ACC112 (cell line): ENCODE results near the gene CLIP2.
"Not testable (repeated sequence)": the region's sequence is repeated elsewhere in the genome, so short reads cannot be mapped to it uniquely, and the experiment has no call there.

ENCODE experiments used
- H2AFZ ChIP-seq: fragments of 200-600 bp; sonication (generic); one replicate; pipeline ENCODE4 v1.6.0; 2017; ENCODE audit warnings: antibody characterized with exemption, low read length; ENCODE audit not compliant: unreplicated experiment
- H3K27ac ChIP-seq: fragments of 200-600 bp; sonication (generic); 2 replicates; pipeline ENCODE4 v1.5.1; 2014; ENCODE audit warnings: low read depth, mild to moderate bottlenecking, antibody characterized with exemption, low read length, moderate library complexity
- H3K27me3 ChIP-seq: fragments of 200-600 bp; sonication (generic); 2 replicates; pipeline ENCODE4 v1.6.1; 2014; ENCODE audit warnings: mild to moderate bottlenecking, antibody characterized with exemption, low read length, moderate library complexity, mixed read lengths; ENCODE audit not compliant: insufficient read depth
- H3K36me3 ChIP-seq: fragments of 200-600 bp; sonication (generic); 2 replicates; pipeline ENCODE4 v1.6.1; 2016; ENCODE audit warnings: mild to moderate bottlenecking, antibody characterized with exemption, low read length, moderate library complexity, mixed read lengths; ENCODE audit not compliant: insufficient read depth
- H3K4me1 ChIP-seq: fragments of 200-600 bp; sonication (generic); one replicate; pipeline ENCODE4 v1.6.1; 2016; ENCODE audit warnings: low read length, mixed read lengths; ENCODE audit not compliant: insufficient read depth, unreplicated experiment, control insufficient read depth
- H3K4me3 ChIP-seq: fragments of 200-600 bp; sonication (generic); 2 replicates; pipeline ENCODE4 v1.5.1; 2014; ENCODE audit warnings: mild to moderate bottlenecking, low read depth, low read length
- H3K79me2 ChIP-seq: fragments of 200-600 bp; sonication (generic); one replicate; pipeline ENCODE4 v1.6.0; 2016; ENCODE audit warnings: low read length; ENCODE audit not compliant: control insufficient read depth, unreplicated experiment, insufficient read depth

CLIP2 gene

DNA sequence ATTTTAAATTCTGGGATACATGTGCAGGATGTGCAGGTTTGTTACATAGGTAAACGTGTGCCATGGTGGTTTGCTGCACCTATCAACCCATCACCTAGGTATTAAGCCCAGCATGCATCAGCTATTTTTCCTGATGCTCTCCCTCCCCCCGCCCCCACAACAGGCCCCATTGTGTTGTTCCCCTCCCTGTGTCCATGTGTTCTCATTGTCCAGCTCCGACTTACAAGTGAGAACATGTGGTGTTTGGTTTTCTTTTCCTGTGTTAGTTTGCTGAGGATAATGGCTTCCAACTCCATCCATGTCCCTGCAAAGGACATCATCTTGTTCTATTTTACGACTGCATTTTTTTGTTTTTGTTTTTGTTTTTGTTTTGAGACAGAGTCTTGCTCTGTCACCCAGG, 26.7 kb downstream of the CLIP2 start:
- H3K4me1 ChIP-seq, result not testable (repeated sequence)

DNA sequence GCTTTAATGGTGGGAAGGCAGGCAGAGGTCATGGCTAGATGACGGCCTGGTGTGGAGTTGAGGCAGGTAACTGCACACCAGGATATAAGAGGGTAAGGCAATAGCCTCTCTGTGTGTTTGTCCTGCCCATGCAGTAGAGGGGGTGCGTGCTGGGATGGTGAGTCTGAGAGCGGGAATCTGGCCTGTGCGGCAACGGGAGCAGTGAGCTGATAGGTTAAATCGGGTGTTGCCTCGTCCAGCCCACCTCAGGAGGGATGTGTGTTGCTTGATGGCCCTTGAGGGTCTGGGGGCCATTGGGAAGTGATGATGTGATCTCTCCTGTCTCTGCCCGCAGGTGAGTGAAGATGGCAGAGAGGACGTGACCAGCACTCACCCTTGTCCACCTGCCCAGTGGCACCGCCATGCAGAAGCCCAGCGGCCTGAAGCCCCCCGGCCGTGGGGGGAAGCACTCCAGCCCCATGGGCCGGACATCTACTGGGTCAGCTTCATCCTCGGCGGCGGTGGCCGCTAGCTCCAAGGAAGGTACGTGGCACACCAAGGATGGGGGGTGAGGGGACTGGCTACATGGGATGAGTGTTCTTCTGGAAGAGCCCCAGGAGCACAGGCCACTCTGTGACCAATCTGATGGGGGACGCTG, 28.1 kb downstream of the CLIP2 start:
- H3K4me1 ChIP-seq, result no peaks in the 10 kb centered on the region
- no peaks in the 10 kb centered on the region for H3K27me3 ChIP-seq
- no peak overlapping the region for H3K27ac ChIP-seq
- no peaks in the 10 kb centered on the region for H3K36me3 ChIP-seq
- no peaks in the 10 kb centered on the region for H3K79me2 ChIP-seq
- no peak overlapping the region for H2AFZ ChIP-seq
- H3K4me3 ChIP-seq, result no peak overlapping the region

More for the DNA sequence above, 26.7 kb downstream of the CLIP2 start:
- not testable (repeated sequence) for H3K36me3 ChIP-seq, H3K79me2 ChIP-seq, H2AFZ ChIP-seq, H3K4me3 ChIP-seq, H3K27ac ChIP-seq, H3K27me3 ChIP-seq

DNA sequence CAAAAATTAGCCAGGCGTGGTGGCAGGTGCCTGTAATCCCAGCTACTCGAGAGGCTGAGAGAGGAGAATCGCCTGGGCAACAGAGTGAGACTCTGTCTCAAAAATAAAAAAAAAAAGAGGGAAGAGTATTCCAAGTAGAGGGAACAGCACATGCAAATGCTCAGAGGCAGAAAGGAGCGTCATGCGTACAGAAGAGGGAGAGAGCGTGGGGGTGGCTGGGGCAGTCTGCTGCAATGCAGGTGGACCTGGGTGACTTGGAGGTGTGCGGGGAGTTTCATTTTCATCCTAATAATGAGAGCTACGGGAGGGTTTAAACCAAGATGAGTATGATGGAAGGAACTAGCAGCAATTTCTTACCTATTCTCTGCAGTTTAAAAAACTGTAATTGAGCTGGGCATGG, 28.8 kb downstream of the CLIP2 start:
- H3K4me3 ChIP-seq, result no peak overlapping the region
- no peak overlapping the region for H3K27ac ChIP-seq

DNA sequence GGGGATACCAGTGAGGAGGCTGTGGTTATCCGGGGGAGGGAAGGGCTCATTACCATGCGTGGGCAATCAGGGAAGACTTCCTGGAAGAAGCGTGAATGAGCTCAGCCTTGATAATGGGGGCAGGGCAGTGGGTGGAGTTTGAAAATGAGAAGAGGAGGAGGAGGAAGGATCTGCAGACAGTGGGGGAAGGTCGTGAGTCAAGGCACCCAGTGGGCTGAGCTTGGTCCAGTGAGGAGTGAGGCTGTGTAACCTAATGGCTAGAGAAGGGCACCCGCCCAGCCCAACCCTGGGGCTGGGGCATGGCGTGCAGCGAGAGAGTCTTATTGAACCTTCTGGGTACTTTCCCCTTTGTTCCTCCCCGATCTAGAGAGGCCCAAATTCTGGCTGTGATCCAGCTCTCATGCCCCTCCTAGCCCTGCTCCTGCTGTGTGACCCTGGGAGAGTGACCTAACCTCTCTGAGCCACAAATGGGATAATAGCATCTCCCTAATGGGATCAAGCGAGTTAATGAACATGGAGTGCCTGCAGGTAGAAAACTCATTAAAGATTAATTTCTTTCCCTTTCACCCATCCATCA, 31.5 kb downstream of the CLIP2 start:
- Histone ChIP-seq H3K36me3 (no peaks in the 10 kb centered on the region), H2AFZ (no peak overlapping the region), H3K4me3 (no peak overlapping the region), H3K27ac (no peak overlapping the region), H3K79me2 (no peaks in the 10 kb centered on the region), H3K27me3 (no peaks in the 10 kb centered on the region), H3K4me1 (no peaks in the 10 kb centered on the region)

More for the DNA sequence above, 28.8 kb downstream of the CLIP2 start:
- Histone ChIP-seq H2AFZ (no peak overlapping the region), H3K36me3 (no peaks in the 10 kb centered on the region), H3K79me2 (no peaks in the 10 kb centered on the region), H3K27me3 (no peaks in the 10 kb centered on the region), H3K4me1 (no peaks in the 10 kb centered on the region)

DNA sequence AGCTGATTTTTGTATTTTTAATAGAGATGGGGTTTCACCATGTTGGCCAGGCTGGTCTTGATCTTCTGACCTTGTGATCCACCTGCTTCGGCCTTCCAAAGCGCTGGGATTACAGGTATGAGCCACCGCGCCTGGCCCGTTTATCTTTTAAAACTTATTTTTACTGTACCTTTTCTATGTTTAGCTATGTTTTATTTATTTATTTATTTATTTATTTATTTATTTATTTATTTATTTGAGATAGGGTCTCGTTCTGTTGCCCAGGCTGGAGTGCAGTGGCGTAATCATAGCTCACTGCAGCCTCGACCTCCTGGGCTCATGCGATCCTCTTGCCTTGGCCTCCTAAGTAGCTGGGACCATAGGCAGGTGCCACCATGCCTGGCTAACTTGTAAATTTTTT, 33.7 kb downstream of the CLIP2 start:
- H3K27me3 ChIP-seq, H3K4me3 ChIP-seq, H2AFZ ChIP-seq, H3K27ac ChIP-seq, H3K4me1 ChIP-seq, H3K36me3 ChIP-seq, H3K79me2 ChIP-seq: not testable (repeated sequence)

DNA sequence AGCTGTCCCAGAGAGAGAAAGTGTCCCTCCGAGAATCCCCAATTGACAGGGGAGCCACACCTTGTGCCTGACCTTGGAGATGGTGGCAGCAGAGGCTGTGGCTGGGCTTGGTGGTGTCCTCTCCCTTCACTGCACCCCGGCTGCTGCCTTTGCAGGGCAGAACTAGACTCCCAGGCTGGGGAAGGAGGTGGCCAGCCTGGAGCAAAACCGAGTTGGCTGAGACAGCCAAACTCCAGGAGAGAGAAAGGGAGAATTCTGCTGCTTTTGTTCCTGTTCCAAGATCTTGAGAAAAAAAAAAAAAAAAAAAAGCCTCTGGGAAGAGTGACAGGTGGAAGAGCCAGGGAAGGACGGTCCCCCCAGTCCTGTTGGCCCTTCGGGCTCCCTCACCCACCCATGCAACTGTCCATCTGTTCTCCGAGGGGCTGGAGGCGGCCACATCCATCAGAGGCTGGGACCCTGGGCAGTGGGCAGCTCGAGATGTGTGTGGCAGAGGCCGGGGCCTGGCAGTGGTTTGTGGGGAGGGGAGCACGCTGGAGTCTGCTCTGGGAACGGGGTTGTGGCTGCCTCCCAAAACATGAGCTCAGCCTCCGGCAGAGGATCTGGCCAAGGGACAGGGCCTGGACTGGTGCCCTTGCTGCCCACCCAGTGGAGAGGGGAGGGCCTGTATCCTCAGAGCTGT, 35.5 kb downstream of the CLIP2 start:
- Histone ChIP-seq H3K36me3 (peaks cover 4% of the 10 kb centered on the region; the same call in 1 of the 2 replicates), H3K27ac (no peak overlapping the region), H3K79me2 (no peaks in the 10 kb centered on the region), H3K4me1 (no peaks in the 10 kb centered on the region), H3K27me3 (no peaks in the 10 kb centered on the region), H2AFZ (no peak overlapping the region), H3K4me3 (no peak overlapping the region)

DNA sequence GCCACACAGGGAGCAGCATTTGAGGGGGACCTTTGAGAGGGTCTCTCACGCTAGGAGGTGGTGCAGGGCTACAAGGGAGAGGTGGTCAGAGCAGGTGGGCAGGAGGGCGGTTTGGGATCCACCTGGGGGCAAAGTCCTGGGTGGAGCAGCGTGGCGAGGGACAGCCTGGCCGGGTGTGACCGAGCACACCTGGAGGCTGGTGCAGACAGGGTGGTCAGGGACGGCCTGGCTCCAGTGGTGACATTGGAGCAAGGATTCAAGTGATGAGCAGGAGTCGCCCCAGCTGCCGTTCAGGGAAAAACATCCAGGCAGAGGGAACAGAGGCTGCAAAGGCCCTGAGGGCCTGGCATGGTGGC, 36.0 kb downstream of the CLIP2 start:
- Histone ChIP-seq H2AFZ (no peak overlapping the region), H3K36me3 (peaks cover 4% of the 10 kb centered on the region; the same call in 1 of the 2 replicates), H3K79me2 (no peaks in the 10 kb centered on the region), H3K4me3 (no peak overlapping the region), H3K27ac (no peak overlapping the region), H3K27me3 (no peaks in the 10 kb centered on the region), H3K4me1 (no peaks in the 10 kb centered on the region)

DNA sequence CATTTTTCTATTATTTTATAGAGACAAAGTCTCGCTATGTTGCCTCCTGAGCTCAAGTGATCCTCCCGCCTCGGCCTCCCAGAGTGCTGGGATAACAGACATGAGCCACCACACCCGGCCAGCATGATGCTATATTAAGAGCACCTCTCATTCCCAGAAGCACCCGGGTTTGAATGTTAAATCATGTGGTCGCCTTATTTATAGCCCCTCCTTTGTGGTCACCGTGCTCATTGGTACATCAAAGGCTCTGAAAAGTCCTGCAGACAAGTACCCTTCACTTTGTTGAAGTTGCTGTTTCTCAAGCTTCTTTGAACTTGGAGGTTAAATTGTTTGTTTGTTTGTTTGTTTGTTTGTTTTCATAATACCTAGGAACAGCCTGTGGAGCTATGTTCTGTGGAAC, 40.0 kb downstream of the CLIP2 start:
- no peak overlapping the region for H2AFZ ChIP-seq
- peaks cover 4% of the 10 kb centered on the region; the same call in 1 of the 2 replicates for H3K36me3 ChIP-seq
- H3K79me2 ChIP-seq, result no peaks in the 10 kb centered on the region
- no peak overlapping the region for H3K4me3 ChIP-seq
- no peak overlapping the region for H3K27ac ChIP-seq
- no peaks in the 10 kb centered on the region for H3K27me3 ChIP-seq
- H3K4me1 ChIP-seq, result peaks cover 6% of the 10 kb centered on the region

DNA sequence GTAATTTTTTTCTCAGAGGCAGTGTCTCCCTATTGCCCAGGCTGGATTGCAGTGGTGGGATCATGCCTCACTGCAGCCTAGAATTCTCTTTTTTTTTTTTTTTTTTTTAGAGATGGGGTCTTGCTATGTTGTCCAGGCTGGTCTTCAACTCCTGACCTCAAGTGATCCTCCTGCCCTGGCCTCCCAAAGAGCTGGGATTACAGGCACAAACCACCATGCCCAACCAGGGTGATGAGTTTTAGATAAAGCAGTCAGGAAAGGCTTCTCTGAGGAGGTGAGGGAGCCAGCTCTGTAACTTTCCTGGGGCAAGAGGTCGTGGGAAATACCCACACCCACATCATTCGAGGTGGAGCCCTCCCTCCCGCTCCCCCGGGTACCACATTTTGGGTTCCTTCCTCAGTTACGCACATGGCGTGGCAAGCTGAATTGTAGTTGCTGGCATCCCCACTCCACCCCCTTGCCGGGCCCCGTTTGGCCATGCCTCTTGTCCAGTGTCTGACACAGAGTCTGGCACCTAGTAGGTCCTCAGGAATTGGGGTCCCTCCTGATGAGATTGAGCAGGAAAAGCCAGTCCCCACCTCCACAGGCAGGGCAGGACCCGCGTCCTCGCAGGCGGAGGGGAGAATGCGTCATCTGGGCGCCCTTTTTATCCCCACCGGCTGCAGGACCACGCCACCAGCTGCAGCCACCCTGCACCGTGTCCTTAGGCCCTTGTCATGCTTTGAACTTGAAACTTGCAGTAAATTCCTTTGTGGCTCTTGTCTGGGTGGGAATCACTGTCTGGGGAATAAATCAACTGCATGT, 43.4 kb downstream of the CLIP2 start:
- no peak overlapping the region for H3K27ac ChIP-seq
- no peak overlapping the region for H2AFZ ChIP-seq
- peaks cover 4% of the 10 kb centered on the region; the same call in 1 of the 2 replicates for H3K36me3 ChIP-seq
- no peak overlapping the region for H3K4me3 ChIP-seq
- H3K27me3 ChIP-seq, result no peaks in the 10 kb centered on the region
- H3K4me1 ChIP-seq, result peaks cover 13% of the 10 kb centered on the region
- no peaks in the 10 kb centered on the region for H3K79me2 ChIP-seq

DNA sequence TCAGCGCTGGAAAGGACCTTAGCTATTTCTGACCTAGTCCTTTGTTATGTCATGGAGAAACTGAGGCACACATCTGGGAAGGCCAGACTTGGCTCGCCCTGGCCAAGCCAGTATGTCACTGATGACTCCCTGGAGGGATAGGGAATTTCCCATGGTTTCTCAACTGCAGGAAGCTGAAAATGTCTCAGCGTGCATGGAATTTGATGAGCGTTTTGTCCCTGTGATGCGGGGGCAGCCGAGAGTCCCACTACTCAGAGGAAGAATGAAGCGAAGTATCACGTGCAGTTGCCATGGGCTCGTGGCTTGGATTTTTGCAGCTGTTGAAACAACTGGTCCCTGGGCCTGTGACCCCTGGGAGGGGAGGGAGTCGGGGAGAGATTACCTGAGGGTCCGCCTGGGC, 44.8 kb downstream of the CLIP2 start:
- peaks cover 4% of the 10 kb centered on the region; the same call in 1 of the 2 replicates for H3K36me3 ChIP-seq

More for the DNA sequence above, 44.8 kb downstream of the CLIP2 start:
- Histone ChIP-seq H3K4me3 (no peak overlapping the region), H3K27me3 (no peaks in the 10 kb centered on the region), H3K79me2 (no peaks in the 10 kb centered on the region), H2AFZ (no peak overlapping the region), H3K27ac (peak overlapping the region; percentile 85), H3K4me1 (peaks cover 13% of the 10 kb centered on the region)
